WI38 (cell line): ENCODE measurements around the gene IL1RAPL2.
"Not testable (repeated sequence)": the region's sequence is repeated elsewhere in the genome, so short reads cannot be mapped to it uniquely, and the experiment has no call there.

Experiments used
- H3K4me3 ChIP-seq: 2 replicates; pipeline ENCODE4 v1.5.1; 2011; ENCODE audit warnings: low read depth, mild to moderate bottlenecking, control low read depth, low read length
- TF ChIP-seq, protein P1 (sequence below): IDR thresholded peaks from 2 replicates; pipeline ENCODE4 v1.5.1; 2012; ENCODE audit warnings: low read depth, mild to moderate bottlenecking, control low read depth, low read length

The IL1RAPL2 gene

DNA sequence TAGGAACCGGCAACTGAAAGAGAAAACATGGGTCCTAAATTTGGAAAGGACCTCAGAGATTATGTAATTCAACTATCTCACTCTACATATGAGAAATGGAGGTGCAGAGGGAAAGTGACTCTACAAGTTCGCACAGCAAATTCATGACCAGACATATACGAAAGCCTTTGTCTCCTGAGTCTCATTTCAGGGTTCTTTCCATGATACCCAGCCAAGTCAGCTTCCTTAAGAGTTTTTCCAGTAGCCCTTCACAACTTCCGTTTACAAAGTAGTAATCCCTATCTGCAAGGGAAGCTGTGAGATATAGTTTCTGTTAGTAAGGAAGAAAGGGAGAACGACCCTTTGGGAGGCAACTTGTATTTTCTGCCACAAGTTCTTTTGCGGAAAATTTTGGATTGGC, 543.9 kb downstream of the IL1RAPL2 start:
- no peak overlapping the region for H3K4me3 ChIP-seq
- TF ChIP-seq, protein P1, sequence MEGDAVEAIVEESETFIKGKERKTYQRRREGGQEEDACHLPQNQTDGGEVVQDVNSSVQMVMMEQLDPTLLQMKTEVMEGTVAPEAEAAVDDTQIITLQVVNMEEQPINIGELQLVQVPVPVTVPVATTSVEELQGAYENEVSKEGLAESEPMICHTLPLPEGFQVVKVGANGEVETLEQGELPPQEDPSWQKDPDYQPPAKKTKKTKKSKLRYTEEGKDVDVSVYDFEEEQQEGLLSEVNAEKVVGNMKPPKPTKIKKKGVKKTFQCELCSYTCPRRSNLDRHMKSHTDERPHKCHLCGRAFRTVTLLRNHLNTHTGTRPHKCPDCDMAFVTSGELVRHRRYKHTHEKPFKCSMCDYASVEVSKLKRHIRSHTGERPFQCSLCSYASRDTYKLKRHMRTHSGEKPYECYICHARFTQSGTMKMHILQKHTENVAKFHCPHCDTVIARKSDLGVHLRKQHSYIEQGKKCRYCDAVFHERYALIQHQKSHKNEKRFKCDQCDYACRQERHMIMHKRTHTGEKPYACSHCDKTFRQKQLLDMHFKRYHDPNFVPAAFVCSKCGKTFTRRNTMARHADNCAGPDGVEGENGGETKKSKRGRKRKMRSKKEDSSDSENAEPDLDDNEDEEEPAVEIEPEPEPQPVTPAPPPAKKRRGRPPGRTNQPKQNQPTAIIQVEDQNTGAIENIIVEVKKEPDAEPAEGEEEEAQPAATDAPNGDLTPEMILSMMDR, result no peak

DNA sequence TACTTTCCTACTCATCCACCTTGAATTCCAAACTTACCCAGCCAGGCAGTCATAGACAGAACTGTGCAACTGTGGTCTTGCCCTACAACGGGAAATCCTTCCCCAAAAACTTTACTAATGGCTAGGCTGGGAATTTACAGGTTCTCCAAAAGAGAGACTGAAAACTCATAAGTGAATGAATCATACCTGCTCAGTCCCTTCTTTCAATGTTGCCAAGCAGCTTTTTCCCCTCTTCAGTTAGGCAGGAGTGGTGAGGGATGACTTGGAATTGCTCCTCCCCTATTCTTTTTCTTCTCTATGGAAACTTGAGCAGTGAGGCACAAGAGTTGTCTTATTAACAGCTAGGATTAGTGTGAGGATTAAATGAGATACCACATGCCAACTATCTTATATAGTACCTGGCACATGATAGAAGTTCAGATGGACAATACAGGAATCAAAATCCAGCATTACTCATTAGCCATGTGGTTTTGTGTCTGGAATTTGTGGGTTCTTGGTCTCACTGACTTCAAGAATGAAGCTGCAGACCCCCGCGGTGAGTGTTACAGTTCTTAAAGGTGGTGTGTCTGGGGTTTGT, 548.6 kb downstream of the IL1RAPL2 start:
- no peak overlapping the region for H3K4me3 ChIP-seq
- TF ChIP-seq, protein P1, result no peak

DNA sequence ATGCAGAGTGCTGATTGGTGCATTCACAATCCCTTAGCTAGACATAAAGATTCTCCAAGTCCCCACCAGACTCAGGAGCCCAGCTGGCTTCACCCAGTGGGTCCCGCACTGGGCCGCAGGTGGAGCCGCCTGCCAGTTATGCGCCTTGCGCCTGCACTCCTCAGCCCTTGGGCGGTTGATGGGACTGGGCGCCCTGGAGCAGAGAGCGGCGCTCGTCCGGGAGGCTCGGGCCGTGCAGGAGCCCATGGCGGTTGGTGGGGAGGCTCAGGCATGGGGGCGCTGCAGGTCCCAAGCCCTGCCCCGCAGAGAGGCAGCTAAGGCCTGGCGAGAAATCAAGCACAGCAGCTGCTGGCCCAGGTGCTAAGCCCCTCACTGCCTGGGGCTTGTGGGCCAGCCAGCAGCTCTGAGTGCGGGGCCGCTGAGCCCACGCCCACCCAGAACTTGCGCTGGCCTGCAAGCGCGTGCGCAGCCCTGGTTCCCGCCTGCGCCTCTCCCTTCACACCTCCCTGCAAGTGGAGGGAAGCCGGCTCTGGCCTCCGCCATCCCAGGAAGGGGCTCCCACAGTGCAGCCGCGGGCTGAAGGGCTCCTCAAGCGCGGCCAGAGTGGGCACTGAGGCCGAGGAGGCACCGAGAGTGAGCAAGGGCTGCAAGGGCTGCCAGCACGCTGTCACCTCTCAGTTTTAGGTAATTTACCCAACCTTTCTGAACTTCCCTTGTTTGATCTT, 549.8 kb downstream of the IL1RAPL2 start:
- H3K4me3 ChIP-seq, result not testable (repeated sequence)

DNA sequence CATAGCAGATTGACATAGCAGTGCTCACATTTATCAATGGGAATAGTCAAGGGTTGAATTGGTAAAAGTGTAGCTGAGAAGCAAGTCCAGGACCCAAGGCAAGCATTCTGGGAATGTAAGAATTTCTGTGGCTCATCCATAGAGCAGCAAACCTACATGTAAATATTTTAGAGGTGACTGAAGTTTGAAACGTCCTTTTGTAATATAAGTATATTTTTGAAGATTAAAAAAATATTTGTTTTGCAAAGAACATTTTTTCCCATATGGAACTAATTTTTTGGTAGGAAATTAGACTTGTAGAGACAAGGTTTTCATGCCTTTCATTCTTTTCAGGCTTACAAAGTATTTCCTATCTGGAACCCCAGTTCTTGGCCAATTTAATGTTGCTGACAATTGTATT, 550.5 kb downstream of the IL1RAPL2 start:
- TF ChIP-seq, protein P1, result no peak

DNA sequence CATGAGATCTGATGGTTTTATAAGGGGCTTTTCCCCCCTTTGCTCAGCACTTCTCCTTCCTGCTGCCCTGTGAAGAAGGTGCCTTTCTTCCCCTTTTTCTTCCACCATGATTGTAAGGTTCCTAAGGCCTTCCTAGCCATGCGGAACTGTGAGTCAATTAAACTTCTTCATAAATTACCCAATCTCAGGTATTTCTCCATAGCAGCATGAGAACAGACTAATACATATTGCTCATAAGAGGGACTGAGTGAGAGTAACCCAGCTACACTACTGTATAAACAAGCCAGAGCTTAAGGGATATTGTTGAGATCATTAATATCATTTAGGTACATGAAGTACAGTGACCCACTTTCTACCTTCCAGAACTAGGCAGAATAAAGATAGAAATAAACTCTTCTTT, 551.6 kb downstream of the IL1RAPL2 start:
- H3K4me3 ChIP-seq, result no peak overlapping the region
- TF ChIP-seq, protein P1, result no peak

More for the DNA sequence above, 550.5 kb downstream of the IL1RAPL2 start:
- H3K4me3 ChIP-seq, result no peak overlapping the region

DNA sequence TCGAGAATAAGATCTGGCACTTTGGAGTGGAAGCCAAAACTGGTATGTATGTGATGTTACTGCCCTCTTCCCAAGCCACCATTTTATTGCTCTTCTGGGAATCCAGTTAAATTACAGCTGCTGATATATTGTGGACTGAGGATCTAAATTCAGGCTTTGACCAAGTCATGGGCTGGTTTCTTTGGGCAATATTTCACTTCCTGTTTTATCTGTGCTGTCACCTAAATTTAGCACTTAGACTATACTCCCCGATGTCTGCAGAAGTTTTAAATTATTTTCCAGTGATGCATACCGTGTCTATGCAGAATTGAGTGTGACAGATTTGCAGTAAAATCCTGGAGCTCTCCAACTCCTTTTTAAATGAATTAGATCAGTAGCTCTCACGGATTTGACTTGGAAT, 554.5 kb downstream of the IL1RAPL2 start:
- H3K4me3 ChIP-seq, result no peak overlapping the region
- TF ChIP-seq, protein P1, result no peak

DNA sequence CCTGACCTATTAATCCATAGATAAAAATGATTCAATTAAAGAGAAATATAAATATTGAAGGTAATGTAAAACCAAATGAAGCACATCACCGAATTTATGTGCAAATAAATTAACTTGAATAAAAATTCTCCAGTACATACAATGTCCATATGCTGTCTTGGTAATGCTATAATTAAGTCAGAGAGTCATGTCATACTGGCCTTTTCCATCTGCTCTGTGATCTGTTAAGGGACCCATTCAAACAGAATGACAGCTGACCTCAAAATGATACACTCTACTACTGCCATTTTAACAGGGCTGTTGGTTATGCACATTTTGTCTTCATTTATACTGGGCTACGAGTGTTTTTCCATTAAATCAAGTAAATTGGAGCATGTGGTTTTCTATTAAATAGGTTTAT, 555.2 kb downstream of the IL1RAPL2 start:
- TF ChIP-seq, protein P1, result no peak

More for the DNA sequence above, 555.2 kb downstream of the IL1RAPL2 start:
- H3K4me3 ChIP-seq, result no peak overlapping the region
